SK-N-SH treated with all-trans-retinoic acid at 6 μM for 48 hours (cell line): ENCODE measurements around the gene AGPAT3.

Experiments used
- ATAC-seq: fragments of 200-7000 bp; cut with Tn5 transposase; 3 replicates; pipeline ENCODE4 v1.9.1; 2020; ENCODE audit warnings: mild to moderate bottlenecking, moderate library complexity
- ARNTL ChIP-seq: fragments of 450-650 bp; formaldehyde crosslinking; IDR thresholded peaks from 2 replicates; pipeline ENCODE4 v1.5.0; 2020; ENCODE audit warnings: low read depth, mild to moderate bottlenecking, moderate library complexity, borderline replicate concordance
- CREB5 ChIP-seq: fragments of 250-450 bp; sonication (Bioruptor Pico); IDR thresholded peaks from 2 replicates; pipeline ENCODE4 v1.5.1; 2020; ENCODE audit warnings: low read depth, mild to moderate bottlenecking, moderate library complexity
- CSDC2 ChIP-seq: fragments of 250-450 bp; sonication (Bioruptor Pico); IDR thresholded peaks from 2 replicates; pipeline ENCODE4 v1.5.0; 2020; ENCODE audit warnings: mild to moderate bottlenecking, moderate library complexity
- CSRNP3 ChIP-seq: fragments of 250-450 bp; sonication (Bioruptor Pico); IDR thresholded peaks from 2 replicates; pipeline ENCODE4 v1.5.1; 2021; ENCODE audit warnings: mild to moderate bottlenecking, moderate library complexity
- ESRRG ChIP-seq: fragments of 250-450 bp; sonication (Bioruptor Pico); IDR thresholded peaks from 2 replicates; pipeline ENCODE4 v1.6.1; 2021; ENCODE audit warnings: mild to moderate bottlenecking
- GLIS3 ChIP-seq: fragments of 250-450 bp; sonication (Bioruptor Pico); IDR thresholded peaks from 2 replicates; pipeline ENCODE4 v1.5.0; 2020; ENCODE audit warnings: mild to moderate bottlenecking, moderate library complexity
- ISL1 ChIP-seq: fragments of 250-450 bp; sonication (Bioruptor Pico); IDR thresholded peaks from 2 replicates; pipeline ENCODE4 v2.1.2; 2022; ENCODE audit warnings: mild to moderate bottlenecking, moderate library complexity
- OSR1 ChIP-seq: fragments of 250-450 bp; sonication (Bioruptor Pico); IDR thresholded peaks from 2 replicates; pipeline ENCODE4 v1.8.0; 2022; ENCODE audit warnings: moderate library complexity, mild to moderate bottlenecking, inconsistent platforms
- PATZ1 ChIP-seq: fragments of 250-450 bp; sonication (Bioruptor Pico); IDR thresholded peaks from 2 replicates; pipeline ENCODE4 v1.8.0; 2020; ENCODE audit warnings: mild to moderate bottlenecking, moderate library complexity, borderline replicate concordance
- POU6F1 ChIP-seq: fragments of 250-450 bp; sonication (Bioruptor Pico); IDR thresholded peaks from 2 replicates; pipeline ENCODE4 v1.8.0; 2021; ENCODE audit warnings: low read depth, mild to moderate bottlenecking, moderate library complexity, borderline replicate concordance
- PPARA ChIP-seq: fragments of 250-450 bp; sonication (Bioruptor Pico); IDR thresholded peaks from 2 replicates; pipeline ENCODE4 v1.5.0; 2020; ENCODE audit warnings: mild to moderate bottlenecking, borderline replicate concordance
- SNAI2 ChIP-seq: fragments of 250-450 bp; sonication (Bioruptor Pico); IDR thresholded peaks from 2 replicates; pipeline ENCODE4 v1.5.0; 2020; ENCODE audit warnings: mild to moderate bottlenecking, moderate library complexity
- TCF4 ChIP-seq: fragments of 250-450 bp; sonication (Bioruptor Pico); IDR thresholded peaks from 2 replicates; pipeline ENCODE4 v1.8.0; 2021; ENCODE audit warnings: mild to moderate bottlenecking, moderate library complexity, borderline replicate concordance
- TOX ChIP-seq: fragments of 250-450 bp; sonication (Bioruptor Pico); IDR thresholded peaks from 2 replicates; pipeline ENCODE4 v1.8.0; 2021; ENCODE audit warnings: mild to moderate bottlenecking, moderate library complexity, borderline replicate concordance
- TSHZ2 ChIP-seq: fragments of 250-450 bp; sonication (Bioruptor Pico); IDR thresholded peaks from 2 replicates; pipeline ENCODE4 v1.5.0; 2020; ENCODE audit warnings: mild to moderate bottlenecking, moderate library complexity
- ZC3H10 ChIP-seq: fragments of 250-450 bp; sonication (Bioruptor Pico); IDR thresholded peaks from 2 replicates; pipeline ENCODE4 v1.5.1; 2021; ENCODE audit warnings: mild to moderate bottlenecking, moderate library complexity
- ZFP30 ChIP-seq: fragments of 450-650 bp; formaldehyde crosslinking; IDR thresholded peaks from 2 replicates; pipeline ENCODE4 v1.5.0; 2022; ENCODE audit warnings: mild to moderate bottlenecking, moderate library complexity
- ZNF565 ChIP-seq: fragments of 450-650 bp; formaldehyde crosslinking; conservative IDR thresholded peaks from 2 replicates; pipeline ENCODE4 v1.5.0; 2020; ENCODE audit warnings: low read depth, mild to moderate bottlenecking, moderate library complexity
- ZNF8 ChIP-seq: fragments of 450-650 bp; formaldehyde crosslinking; IDR thresholded peaks from 2 replicates; pipeline ENCODE4 v1.5.0; 2020; ENCODE audit warnings: mild to moderate bottlenecking, moderate library complexity

The AGPAT3 gene

GRCh38 chr21:43861706-43862105 is 3.3 kb upstream of the AGPAT3 start:
- no peak for ATAC-seq
- TF ChIP-seq ZNF8 (CRISPR knock-in tag) (no peak), TOX (CRISPR knock-in tag) (no peak), ARNTL (CRISPR knock-in tag) (no peak), CSRNP3 (CRISPR knock-in tag) (no peak), ESRRG (CRISPR knock-in tag) (no peak), TCF4 (no peak), SNAI2 (no peak)

- peak; percentile 34 for ATAC-seq
- TF ChIP-seq TSHZ2 (0 out of 2 replicates have a peak, but pooled peaks have one; percentile 19), ZNF8 (CRISPR knock-in tag) (no peak), ZC3H10 (no peak), ISL1 (CRISPR knock-in tag) (no peak), PPARA (CRISPR knock-in tag) (no peak), CSDC2 (no peak)
These were observed 586 bp upstream of the AGPAT3 start for GRCh38 chr21:43864313-43864961.

GRCh38 chr21:43865540-43866259 is 677 bp downstream of the AGPAT3 start:
- TF ChIP-seq ISL1 (CRISPR knock-in tag) (no peak), PATZ1 (no peak), TSHZ2 (no peak), GLIS3 (CRISPR knock-in tag) (no peak), ARNTL (CRISPR knock-in tag) (no peak), CREB5 (CRISPR knock-in tag) (no peak), ZFP30 (no peak), ESRRG (CRISPR knock-in tag) (no peak), ZC3H10 (no peak), OSR1 (no peak), CSDC2 (no peak), ZNF565 (CRISPR knock-in tag) (no peak), TCF4 (no peak), POU6F1 (no peak), CSRNP3 (CRISPR knock-in tag) (no peak)
- ATAC-seq: peak; percentile 67
